NCI-H1048 (cell line): ENCODE data around the gene ERVW-1.
"Not testable (repeated sequence)": the region's sequence is repeated elsewhere in the genome, so short reads cannot be mapped to it uniquely, and the experiment has no call there.

Experiments
- DNase-seq: peaks from one replicate; lab custom pipeline; 2025; lab: John Stamatoyannopoulos, UW

ERVW-1 gene

GRCh38 chr7:92468589-92468988 is 9.2 kb downstream of the ERVW-1 start:
- DNase-seq, result not testable (repeated sequence)

GRCh38 chr7:92466682-92467081 is 11.1 kb downstream of the ERVW-1 start:
- no peak for DNase-seq

GRCh38 chr7:92464515-92464914 is 13.2 kb downstream of the ERVW-1 start:
- DNase-seq, result no peak

- DNase-seq, result no peak
These were observed 15.2 kb downstream of the ERVW-1 start for GRCh38 chr7:92462560-92462959.

- no peak for DNase-seq
These were observed 16.4 kb downstream of the ERVW-1 start for GRCh38 chr7:92461027-92462003.

GRCh38 chr7:92460510-92460909 is 17.2 kb downstream of the ERVW-1 start:
- DNase-seq, result no peak

GRCh38 chr7:92460109-92460508 is 17.6 kb downstream of the ERVW-1 start:
- DNase-seq, result no peak

GRCh38 chr7:92456236-92456635 is 21.5 kb downstream of the ERVW-1 start:
- no peak for DNase-seq

GRCh38 chr7:92451645-92452044 is 26.1 kb downstream of the ERVW-1 start:
- no peak for DNase-seq

- no peak for DNase-seq
These were observed 29.5 kb downstream of the ERVW-1 start for GRCh38 chr7:92448205-92448747.

- peak; percentile 75 for DNase-seq
These were observed 30.2 kb downstream of the ERVW-1 start, which contains the start of gene GATAD1 for GRCh38 chr7:92447345-92448204. Gene GATAD1, plus strand, starts transcription at chr7:92447482. Its CDS starts 248 bp downstream, at chr7:92447730.

GRCh38 chr7:92446869-92447344 is 30.8 kb downstream of the ERVW-1 start:
- no peak for DNase-seq

GRCh38 chr7:92442720-92443119 is 35.0 kb downstream of the ERVW-1 start:
- not testable (repeated sequence) for DNase-seq

- no peak for DNase-seq
These were observed 39.7 kb downstream of the ERVW-1 start for GRCh38 chr7:92437956-92438491.

- no peak for DNase-seq
These were observed 40.9 kb downstream of the ERVW-1 start for GRCh38 chr7:92436612-92437445.

GRCh38 chr7:92435542-92435941 is 42.2 kb downstream of the ERVW-1 start:
- DNase-seq, result no peak

GRCh38 chr7:92433019-92433418 is 44.7 kb downstream of the ERVW-1 start:
- DNase-seq, result no peak

- no peak for DNase-seq
These were observed 45.3 kb downstream of the ERVW-1 start for GRCh38 chr7:92432299-92432946.

- no peak for DNase-seq
These were observed 50.6 kb downstream of the ERVW-1 start for GRCh38 chr7:92427193-92427592.

- no peak for DNase-seq
These were observed 52.3 kb downstream of the ERVW-1 start for GRCh38 chr7:92425311-92425947.
